HepG2 (cell line): ENCODE measurements around the gene SEMA5B. TPM values are rescaled to one million over a fixed set of nuclear protein-coding genes. Genes with fewer than 3 reads are reported as not detected.
A peak's percentile ranks its signal among the peaks of the same experiment; 100 is the strongest.

Experiments
- ISL2 ChIP-seq: sonication (generic); formaldehyde crosslinking; IDR thresholded peaks from 2 replicates; pipeline ENCODE4 v1.5.0; 2020; ENCODE audit warnings: missing genetic modification reagents
- JARID2 ChIP-seq: sonication (generic); formaldehyde crosslinking; IDR thresholded peaks from 2 replicates; pipeline ENCODE4 v1.8.1; 2023; ENCODE audit warnings: missing genetic modification reagents, inconsistent platforms; ENCODE audit not compliant: insufficient replicate concordance
- KDM5B ChIP-seq: sonication (generic); formaldehyde crosslinking; IDR thresholded peaks from 2 replicates; pipeline ENCODE4 v1.4.0; 2020; ENCODE audit warnings: missing genetic modification reagents, mild to moderate bottlenecking, borderline replicate concordance
- KDM6A ChIP-seq: IDR thresholded peaks from 2 replicates; pipeline ENCODE4 v1.6.1; 2016; ENCODE audit warnings: low read depth
- NAIF1 ChIP-seq: sonication (generic); formaldehyde crosslinking; IDR thresholded peaks from 2 replicates; pipeline ENCODE4 v1.5.0; 2020; ENCODE audit warnings: mild to moderate bottlenecking, missing genetic modification reagents, borderline replicate concordance
- POLR2AphosphoS5 ChIP-seq: IDR thresholded peaks from 2 replicates; pipeline ENCODE4 v1.6.1; 2012; ENCODE audit warnings: low read depth, low read length
- PTBP1 ChIP-seq: fragments of 200-400 bp; formaldehyde crosslinking; IDR thresholded peaks from 2 replicates; pipeline ENCODE4 v1.6.1; 2018; ENCODE audit warnings: low read length, low read depth; ENCODE audit not compliant: poor library complexity, severe bottlenecking
- SIN3B ChIP-seq: fragments of 150-350 bp; IDR thresholded peaks from 2 replicates; pipeline ENCODE4 v1.6.1; 2014; ENCODE audit warnings: low read length
- SOX6 ChIP-seq, 2 experiments: fragments of 450-650 bp in 1 of 2; sonication (generic) in 1 of 2; formaldehyde crosslinking in 1 of 2; IDR thresholded peaks; 2 replicates each; pipeline versions ENCODE4 v1.4.0 to v1.6.1; 2017 to 2020; ENCODE audit warnings: antibody characterized with exemption in 1 of 2, mild to moderate bottlenecking in 1 of 2, missing genetic modification reagents in 1 of 2
- ZFY ChIP-seq: sonication (generic); formaldehyde crosslinking; IDR thresholded peaks from 2 replicates; pipeline ENCODE4 v1.4.0; 2020; ENCODE audit warnings: missing genetic modification reagents
- ZNF263 ChIP-seq: sonication (generic); formaldehyde crosslinking; IDR thresholded peaks from 2 replicates; pipeline ENCODE4 v1.4.0; 2020; ENCODE audit warnings: missing genetic modification reagents
- ZNF34 ChIP-seq: sonication (generic); formaldehyde crosslinking; IDR thresholded peaks from 2 replicates; pipeline ENCODE4 v1.4.0; 2020; ENCODE audit warnings: mild to moderate bottlenecking, missing genetic modification reagents, borderline replicate concordance
- ZNF605 ChIP-seq: sonication (generic); formaldehyde crosslinking; IDR thresholded peaks from 2 replicates; pipeline ENCODE4 v1.8.0; 2022; ENCODE audit warnings: mild to moderate bottlenecking, missing genetic modification reagents
- ZNF749 ChIP-seq: sonication (generic); formaldehyde crosslinking; IDR thresholded peaks from 2 replicates; pipeline ENCODE4 v1.8.0; 2022; ENCODE audit warnings: mild to moderate bottlenecking, missing genetic modification reagents, moderate library complexity, borderline replicate concordance
- ZNF788 ChIP-seq: sonication (generic); formaldehyde crosslinking; IDR thresholded peaks from 2 replicates; pipeline ENCODE4 v1.5.0; 2020; ENCODE audit warnings: mild to moderate bottlenecking, missing genetic modification reagents, borderline replicate concordance
- polyA plus RNA-seq, 8 experiments: library from polyadenylated mRNA; depleted of rRNA in 3 of 8; stranded (reverse) in 7 of 8; unstranded in 1 of 8; fragments of >200 nt; fragmentation: Illumina TruSeq in 4 of 8; extraction: Trizol in 4 of 8; gene quantifications; 2 replicates each; pipeline versions ENCODE4 v1.2.1 to v1.2.3, GENCODE V29; 2011 to 2016; ENCODE audit warnings: low read depth in 4 of 8, missing spikeins in 1 of 8, mixed read lengths in 1 of 8; ENCODE audit not compliant: insufficient read depth in 1 of 8
- total RNA-seq, 5 experiments: library from RNA; depleted of rRNA; stranded (reverse); fragments of >200 nt; fragmentation: Illumina TruSeq; extraction: Trizol; gene quantifications; 2 replicates each; pipeline ENCODE4 v1.2.3, GENCODE V29; 2016; ENCODE audit warnings: low read depth in 1 of 5
- TF ChIP-seq, protein P1 (sequence below): sonication (generic); formaldehyde crosslinking; IDR thresholded peaks from 2 replicates; pipeline ENCODE4 v1.8.1; 2023; ENCODE audit warnings: missing genetic modification reagents, mild to moderate bottlenecking, borderline replicate concordance
- TF ChIP-seq, protein P2 (sequence below): sonication (generic); formaldehyde crosslinking; IDR thresholded peaks from 2 replicates; pipeline ENCODE4 v1.4.0; 2020; ENCODE audit warnings: missing genetic modification reagents, borderline replicate concordance
- TF ChIP-seq, protein P3 (sequence below): sonication (generic); formaldehyde crosslinking; IDR thresholded peaks from 2 replicates; pipeline ENCODE4 v1.4.0; 2020; ENCODE audit warnings: missing genetic modification reagents, mild to moderate bottlenecking, borderline replicate concordance
- TF ChIP-seq, protein P4 (sequence below): sonication (generic); formaldehyde crosslinking; IDR thresholded peaks from 2 replicates; pipeline ENCODE4 v1.4.0; 2020; ENCODE audit warnings: missing genetic modification reagents

SEMA5B gene
- total and polyA plus RNA-seq, 2 of the 13 experiments (the other 11 are each of a cell fraction or from before 2014, with no cell fraction given), result not detected

DNA sequence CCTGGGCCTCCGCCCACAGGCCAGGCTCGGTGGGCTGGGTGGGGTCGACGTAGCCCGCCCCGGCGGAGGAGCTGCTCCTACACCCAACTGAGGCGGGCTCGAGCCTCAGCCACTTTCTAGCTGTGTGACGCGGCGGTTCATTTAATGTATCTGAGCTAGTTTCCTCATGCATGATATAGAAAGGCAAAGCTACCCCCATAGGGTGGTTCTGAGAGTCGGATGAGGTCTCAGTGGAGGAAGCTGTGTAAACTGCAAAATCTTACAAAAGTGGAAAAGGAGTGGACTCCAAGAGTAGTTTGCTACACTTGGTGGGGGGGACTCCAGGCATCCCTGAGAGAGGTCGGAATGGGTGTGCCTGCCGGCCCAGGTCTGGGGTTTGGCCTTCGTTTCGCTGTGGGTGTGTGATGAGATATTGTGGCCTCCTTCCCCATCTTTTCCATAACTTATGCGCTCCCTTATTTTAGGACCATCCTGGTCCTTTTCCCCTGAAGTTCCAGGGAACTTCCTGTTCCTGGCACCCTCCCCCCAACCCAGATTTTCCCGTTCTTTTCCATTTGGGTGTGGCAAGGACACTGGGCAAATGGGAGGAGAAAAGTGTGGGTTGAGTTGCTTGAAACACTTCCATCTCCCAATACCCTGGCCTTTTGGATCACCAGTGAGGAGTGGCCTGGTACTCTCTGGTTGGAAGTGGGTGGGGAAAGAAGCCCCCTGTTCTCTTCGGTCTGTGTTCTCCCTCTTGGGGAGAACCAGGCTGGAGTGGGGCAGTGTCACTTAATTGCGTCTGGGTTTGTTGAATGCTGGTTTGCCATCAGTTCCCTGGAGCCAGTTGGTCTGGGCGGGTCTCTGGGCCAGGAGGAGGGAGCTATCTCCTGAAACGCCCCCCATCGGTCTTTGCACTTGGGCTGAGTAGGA, 40.4 kb upstream of the SEMA5B start (continued):
- TF ChIP-seq PTBP1 (no peak), NAIF1 (CRISPR knock-in tag) (no peak), ZNF34 (CRISPR knock-in tag) (no peak), KDM6A (CRISPR knock-in tag) (no peak), KDM5B (no peak), ISL2 (CRISPR knock-in tag) (0 out of 2 replicates have a peak, but pooled peaks have one; percentile 30), ZNF749 (CRISPR knock-in tag) (no peak), ZFY (CRISPR knock-in tag) (no peak), ZNF605 (no peak), SOX6 (IDR thresholded peaks at IDR 0.05) (no peak), SOX6 (CRISPR knock-in tag; IDR thresholded peaks at IDR 0.05) (0 out of 2 replicates have a peak, but pooled peaks have one; percentile 11), ZNF263 (CRISPR knock-in tag) (0 out of 2 replicates have a peak, but pooled peaks have one; percentile 4), SIN3B (no peak), POLR2AphosphoS5 (peak; percentile 59), ZNF788 (CRISPR knock-in tag) (peak; percentile 8; the same call in 1 of the 2 replicates), JARID2 (CRISPR knock-in tag) (no peak)
- TF ChIP-seq, protein P1, sequence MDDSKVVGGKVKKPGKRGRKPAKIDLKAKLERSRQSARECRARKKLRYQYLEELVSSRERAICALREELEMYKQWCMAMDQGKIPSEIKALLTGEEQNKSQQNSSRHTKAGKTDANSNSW (CRISPR knock-in tag), result no peak
- TF ChIP-seq, protein P2, sequence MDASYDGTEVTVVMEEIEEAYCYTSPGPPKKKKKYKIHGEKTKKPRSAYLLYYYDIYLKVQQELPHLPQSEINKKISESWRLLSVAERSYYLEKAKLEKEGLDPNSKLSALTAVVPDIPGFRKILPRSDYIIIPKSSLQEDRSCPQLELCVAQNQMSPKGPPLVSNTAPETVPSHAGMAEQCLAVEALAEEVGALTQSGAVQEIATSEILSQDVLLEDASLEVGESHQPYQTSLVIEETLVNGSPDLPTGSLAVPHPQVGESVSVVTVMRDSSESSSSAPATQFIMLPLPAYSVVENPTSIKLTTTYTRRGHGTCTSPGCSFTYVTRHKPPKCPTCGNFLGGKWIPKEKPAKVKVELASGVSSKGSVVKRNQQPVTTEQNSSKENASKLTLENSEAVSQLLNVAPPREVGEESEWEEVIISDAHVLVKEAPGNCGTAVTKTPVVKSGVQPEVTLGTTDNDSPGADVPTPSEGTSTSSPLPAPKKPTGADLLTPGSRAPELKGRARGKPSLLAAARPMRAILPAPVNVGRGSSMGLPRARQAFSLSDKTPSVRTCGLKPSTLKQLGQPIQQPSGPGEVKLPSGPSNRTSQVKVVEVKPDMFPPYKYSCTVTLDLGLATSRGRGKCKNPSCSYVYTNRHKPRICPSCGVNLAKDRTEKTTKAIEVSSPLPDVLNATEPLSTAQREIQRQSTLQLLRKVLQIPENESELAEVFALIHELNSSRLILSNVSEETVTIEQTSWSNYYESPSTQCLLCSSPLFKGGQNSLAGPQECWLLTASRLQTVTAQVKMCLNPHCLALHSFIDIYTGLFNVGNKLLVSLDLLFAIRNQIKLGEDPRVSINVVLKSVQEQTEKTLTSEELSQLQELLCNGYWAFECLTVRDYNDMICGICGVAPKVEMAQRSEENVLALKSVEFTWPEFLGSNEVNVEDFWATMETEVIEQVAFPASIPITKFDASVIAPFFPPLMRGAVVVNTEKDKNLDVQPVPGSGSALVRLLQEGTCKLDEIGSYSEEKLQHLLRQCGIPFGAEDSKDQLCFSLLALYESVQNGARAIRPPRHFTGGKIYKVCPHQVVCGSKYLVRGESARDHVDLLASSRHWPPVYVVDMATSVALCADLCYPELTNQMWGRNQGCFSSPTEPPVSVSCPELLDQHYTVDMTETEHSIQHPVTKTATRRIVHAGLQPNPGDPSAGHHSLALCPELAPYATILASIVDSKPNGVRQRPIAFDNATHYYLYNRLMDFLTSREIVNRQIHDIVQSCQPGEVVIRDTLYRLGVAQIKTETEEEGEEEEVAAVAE (CRISPR knock-in tag), result no peak
- TF ChIP-seq, protein P3, sequence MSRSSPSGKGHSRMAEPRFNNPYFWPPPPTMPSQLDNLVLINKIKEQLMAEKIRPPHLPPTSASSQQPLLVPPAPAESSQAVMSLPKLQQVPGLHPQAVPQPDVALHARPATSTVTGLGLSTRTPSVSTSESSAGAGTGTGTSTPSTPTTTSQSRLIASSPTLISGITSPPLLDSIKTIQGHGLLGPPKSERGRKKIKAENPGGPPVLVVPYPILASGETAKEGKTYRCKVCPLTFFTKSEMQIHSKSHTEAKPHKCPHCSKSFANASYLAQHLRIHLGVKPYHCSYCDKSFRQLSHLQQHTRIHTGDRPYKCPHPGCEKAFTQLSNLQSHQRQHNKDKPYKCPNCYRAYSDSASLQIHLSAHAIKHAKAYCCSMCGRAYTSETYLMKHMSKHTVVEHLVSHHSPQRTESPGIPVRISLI (CRISPR knock-in tag), result no peak
- TF ChIP-seq, protein P4, sequence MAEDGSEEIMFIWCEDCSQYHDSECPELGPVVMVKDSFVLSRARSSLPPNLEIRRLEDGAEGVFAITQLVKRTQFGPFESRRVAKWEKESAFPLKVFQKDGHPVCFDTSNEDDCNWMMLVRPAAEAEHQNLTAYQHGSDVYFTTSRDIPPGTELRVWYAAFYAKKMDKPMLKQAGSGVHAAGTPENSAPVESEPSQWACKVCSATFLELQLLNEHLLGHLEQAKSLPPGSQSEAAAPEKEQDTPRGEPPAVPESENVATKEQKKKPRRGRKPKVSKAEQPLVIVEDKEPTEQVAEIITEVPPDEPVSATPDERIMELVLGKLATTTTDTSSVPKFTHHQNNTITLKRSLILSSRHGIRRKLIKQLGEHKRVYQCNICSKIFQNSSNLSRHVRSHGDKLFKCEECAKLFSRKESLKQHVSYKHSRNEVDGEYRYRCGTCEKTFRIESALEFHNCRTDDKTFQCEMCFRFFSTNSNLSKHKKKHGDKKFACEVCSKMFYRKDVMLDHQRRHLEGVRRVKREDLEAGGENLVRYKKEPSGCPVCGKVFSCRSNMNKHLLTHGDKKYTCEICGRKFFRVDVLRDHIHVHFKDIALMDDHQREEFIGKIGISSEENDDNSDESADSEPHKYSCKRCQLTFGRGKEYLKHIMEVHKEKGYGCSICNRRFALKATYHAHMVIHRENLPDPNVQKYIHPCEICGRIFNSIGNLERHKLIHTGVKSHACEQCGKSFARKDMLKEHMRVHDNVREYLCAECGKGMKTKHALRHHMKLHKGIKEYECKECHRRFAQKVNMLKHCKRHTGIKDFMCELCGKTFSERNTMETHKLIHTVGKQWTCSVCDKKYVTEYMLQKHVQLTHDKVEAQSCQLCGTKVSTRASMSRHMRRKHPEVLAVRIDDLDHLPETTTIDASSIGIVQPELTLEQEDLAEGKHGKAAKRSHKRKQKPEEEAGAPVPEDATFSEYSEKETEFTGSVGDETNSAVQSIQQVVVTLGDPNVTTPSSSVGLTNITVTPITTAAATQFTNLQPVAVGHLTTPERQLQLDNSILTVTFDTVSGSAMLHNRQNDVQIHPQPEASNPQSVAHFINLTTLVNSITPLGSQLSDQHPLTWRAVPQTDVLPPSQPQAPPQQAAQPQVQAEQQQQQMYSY (CRISPR knock-in tag), result 0 out of 2 replicates have a peak, but pooled peaks have one; percentile 38
